GM19324 (cell line): Measurements from ENCODE around the gene YIF1B.
"Not testable (repeated sequence)": the region's sequence is repeated elsewhere in the genome, so short reads cannot be mapped to it uniquely, and the experiment has no call there.

Experiments
- ATAC-seq: cut with Tn5 transposase; IDR thresholded peaks from one replicate; pipeline ENCODE4 v1.9.1; 2021; ENCODE audit warnings: mild to moderate bottlenecking, moderate library complexity; ENCODE audit not compliant: unreplicated experiment, low FRiP score

Gene YIF1B

DNA sequence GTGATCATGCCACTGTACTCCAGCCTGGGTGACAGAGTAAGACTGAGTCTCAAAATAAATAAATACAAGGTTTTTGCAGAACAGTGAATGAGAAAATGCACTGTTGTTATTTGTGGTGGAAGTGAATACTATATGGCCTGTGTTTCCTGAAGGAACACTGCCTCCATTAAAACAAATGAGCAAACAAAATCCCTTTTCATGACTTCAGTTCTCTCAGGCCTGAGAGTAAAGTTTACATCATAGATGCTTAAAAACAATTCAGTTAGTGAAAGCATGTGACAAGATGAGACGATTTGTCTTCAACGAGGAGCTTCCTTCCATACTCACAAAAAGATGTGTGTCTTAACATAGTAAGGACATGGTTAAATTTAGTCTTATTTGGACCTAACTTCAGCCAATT lies 37.0 kb downstream of the YIF1B start:
- no peak for ATAC-seq

DNA sequence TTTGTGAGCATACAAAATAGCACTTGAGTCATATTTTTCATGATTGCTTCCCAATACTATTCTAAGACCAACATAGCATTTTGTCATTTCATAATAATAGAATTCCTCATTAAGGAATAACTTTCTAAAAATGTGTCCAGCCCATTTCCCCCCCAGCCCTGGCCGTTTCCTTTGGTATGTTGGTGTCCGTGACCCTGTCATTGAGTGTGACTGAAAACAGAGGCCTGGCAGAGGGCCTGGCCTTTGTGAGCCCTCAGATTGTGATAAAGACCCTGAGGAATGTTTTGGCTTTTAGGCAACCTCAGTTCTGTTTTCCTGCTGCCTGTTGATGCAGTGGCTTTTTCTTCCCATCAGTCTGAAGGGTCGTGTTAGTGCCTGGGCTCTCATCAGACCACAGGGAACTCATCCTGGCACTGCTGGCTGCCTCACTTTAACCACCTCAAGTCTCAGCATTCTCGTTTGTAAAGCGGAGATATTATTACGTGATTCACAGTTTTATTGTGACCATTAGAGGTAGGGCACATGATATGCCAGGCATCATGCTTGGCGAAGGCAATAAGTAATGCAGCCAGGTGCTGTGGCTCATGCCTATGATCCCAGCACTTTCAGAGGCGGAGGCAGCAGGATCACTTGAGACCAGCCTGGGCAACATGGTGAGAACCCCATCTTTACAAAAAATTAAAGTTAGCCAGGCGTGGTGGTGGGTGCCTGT lies 37.6 kb downstream of the YIF1B start:
- ATAC-seq: no peak

DNA sequence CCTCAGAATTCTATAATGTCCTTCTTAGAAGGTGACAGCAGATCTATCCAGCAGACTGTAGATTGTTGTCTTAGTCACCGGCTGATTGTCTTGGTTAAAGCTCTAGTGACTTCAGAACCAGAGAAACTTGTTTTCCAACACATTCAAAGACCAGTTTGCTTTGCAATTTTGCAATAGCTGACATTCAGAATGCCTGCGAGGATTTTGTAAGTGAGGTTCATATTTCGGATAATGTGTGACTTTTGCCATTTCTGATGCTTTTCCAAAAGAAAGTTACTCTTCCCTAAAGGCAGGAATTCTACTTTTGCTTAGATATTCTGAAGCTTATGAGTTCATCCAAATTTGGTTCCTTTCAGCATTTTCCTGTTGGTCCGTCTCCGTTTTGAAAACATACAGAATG lies 38.2 kb downstream of the YIF1B start:
- no peak for ATAC-seq

DNA sequence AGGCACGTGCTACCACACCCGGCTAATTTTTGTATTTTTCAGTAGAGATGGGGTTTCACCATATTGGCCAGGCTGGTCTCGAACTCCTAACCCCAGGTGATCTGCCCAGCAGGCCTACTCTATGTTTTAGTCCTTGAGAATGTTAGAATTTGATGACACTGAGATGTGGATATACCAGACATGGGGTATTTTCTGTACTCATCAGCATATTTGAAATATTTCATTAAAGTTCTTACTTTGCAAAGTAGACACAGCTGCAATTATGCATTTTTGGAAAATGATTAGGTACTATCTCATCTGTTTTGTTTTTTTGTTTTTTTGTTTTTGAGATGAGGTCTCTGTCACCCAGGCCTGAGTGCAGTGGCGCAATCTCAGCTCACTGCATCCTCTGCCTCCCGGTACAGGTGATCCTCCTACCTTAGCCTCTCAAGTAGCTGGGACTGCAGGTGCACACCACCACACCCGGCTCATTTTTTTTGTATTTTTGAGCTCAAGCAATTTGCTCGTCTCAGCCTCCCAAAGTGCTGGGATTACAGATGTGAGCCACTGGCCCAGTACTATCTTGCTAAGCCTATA lies 38.7 kb downstream of the YIF1B start:
- no peak for ATAC-seq

DNA sequence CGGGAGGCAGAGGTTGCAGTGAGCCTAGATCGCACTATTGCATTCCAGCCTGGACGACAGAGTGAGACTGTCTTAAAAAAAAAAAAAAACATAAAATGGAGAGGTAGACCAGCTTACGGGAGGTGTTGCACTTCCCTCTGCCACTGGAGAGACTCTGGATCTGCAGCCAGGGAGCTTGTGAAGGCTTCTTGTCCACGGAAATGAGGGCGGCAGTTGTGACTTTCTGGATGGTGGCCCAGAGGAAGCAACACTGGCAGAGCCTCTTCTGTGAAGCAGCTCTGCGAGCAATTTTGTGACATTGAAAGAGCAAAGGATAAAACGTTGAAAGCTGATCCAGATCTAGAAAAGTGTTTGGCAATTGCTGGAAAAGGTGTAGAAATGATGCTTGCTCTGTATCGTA lies 41.0 kb downstream of the YIF1B start:
- no peak for ATAC-seq

DNA sequence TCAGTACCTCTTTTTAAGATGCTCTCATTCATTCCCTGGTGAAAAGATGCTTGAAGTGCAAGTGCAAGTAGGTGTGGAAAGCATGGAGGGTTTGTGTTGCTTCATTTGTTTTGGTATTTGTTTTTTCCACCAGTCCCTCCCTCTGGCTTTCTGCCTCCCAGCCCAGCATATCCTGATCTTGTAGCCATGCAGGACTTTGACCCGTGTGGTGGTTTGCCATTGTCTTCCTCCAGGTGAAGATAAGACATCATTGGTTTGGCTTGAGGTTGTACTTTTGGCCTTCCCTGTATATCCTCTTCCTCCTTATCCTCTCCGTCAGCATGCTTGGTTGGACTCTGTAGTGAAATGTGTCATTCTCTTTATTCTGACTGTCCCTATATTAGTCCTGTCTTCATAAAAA lies 42.2 kb downstream of the YIF1B start:
- no peak for ATAC-seq

DNA sequence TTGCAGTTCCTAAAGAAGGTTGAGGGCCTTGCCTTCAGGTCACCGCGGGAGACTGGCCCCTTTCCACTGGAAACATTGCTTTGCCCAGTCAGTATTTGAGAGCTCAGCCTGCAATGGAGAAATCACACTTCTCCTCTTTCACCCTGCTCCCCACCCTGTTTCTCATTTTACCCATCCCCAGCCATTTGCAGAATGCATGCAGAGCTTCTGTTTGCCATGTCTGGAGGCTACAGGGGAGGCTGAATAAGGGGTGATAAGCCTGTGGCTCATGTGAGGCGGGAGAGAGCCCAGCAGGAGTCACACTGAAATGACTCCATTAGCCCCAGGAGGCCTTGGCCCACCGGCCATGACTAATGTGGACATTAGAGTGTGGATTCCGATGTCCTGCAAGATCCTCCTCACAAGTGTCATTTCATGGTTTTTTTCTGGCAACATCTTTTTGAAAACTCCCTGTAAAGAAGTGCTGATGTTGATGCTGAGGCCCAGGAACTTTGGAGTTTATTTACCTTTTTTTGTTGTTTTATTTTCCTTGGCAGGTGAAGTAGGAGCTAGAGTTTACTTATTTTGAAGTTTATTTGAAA lies 45.1 kb downstream of the YIF1B start:
- ATAC-seq: no peak

DNA sequence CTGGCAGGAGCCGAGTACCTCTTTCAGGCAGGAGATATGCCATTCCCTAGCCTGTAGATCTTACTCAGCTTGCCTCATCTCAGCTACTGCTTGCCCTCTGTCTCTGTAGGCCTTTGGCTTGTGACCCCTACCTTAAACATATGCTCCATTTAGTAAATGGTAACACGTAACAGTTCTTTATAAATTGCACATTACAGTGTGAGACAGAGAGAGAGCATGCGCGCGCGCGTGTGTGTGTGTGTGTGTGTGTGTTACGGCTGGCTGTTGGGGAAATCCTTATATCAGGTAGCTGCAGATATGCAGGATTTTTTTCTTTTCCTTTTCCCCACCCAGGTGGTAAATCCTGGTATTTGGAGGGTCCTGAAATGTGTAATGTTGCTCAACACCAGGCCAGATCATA lies 47.2 kb downstream of the YIF1B start:
- ATAC-seq: no peak

DNA sequence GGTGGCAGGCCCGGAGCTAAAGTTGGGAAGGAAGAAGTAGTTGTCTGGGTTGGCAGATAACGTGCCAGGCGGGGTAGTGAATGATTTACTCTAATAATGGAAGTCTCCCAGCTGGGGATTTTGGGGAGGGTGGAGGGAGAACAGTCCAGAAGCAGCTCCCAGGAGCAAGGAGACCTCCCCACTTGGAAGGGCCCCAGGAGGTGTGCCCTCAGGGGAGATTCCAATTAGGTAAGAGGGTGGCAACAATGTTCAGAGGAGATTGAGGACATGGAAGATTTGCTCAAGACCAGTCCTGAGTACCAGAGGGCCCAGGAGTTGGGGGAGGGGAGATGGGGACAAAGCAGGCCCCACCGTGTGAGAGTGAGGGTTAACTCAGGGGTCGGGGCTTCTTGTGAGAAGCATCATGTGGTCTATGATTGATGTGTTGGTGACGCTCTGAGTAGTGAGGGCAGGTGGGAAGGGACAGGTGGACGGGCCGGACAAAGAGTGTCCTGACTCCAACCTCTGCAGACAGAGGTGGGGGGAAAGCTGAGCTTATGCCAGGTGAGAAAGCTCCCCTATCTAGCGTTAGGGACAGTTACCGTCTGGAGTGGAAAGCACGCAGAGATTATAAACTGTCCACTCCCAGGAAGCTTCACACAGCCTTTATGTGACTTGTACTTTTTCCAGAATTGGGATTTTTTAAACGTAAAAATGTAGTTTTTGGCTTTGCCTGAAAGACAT lies 47.8 kb downstream of the YIF1B start:
- ATAC-seq: no peak

DNA sequence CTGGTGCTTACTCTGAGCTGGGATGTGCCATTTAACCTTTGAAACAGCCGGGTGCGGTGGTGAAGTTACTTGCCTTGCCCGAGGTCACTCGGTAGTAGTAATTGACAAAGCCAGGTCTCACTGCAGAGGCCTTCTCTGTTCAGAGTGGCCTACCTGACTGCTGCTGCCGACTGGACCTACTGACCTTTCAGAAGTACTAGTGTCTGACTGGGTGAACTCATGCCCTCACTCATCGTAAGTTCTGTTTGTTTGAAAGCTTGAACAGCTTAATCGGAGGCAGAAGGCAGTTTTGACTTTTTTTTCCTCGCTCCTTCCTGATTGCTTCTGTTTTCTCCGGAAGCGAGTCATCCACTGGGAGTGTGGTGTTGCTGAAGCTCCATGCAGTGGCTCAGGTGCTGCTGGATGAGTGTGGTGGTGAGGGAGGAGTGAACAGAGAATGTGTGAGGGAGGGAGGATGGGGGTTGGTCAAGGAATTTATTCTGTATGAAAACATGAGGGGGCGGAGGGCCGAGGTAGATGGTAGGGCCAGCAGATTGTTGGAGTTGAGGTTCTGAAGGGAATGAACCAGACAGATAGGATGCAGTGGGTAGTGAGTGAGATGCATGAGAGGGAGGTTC lies 48.7 kb downstream of the YIF1B start:
- ATAC-seq: no peak

DNA sequence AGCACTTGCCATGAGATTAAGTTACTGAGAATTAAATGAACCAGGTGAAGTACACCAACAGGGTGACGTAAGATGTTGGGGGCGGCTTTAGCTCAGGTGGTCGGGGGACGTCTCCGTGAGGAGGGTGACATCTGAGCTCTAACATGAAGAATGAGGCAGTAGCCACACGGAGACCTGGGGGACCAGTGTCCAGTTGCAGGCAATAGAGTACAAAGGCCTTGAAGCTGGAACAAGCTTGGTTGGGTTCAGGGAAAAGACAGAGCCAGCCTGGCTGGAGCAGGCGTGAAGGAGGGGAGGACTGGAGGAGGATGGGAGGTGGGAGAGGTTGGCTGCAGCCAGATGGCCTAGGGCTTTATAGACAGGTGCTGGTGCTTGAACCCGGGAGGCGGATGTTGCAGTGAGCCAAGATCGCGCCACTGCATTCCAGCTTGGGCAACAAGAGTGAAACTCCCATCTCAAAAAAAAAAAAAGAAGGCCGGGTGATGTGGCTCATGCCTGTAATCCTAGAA lies 49.8 kb downstream of the YIF1B start:
- no peak for ATAC-seq

DNA sequence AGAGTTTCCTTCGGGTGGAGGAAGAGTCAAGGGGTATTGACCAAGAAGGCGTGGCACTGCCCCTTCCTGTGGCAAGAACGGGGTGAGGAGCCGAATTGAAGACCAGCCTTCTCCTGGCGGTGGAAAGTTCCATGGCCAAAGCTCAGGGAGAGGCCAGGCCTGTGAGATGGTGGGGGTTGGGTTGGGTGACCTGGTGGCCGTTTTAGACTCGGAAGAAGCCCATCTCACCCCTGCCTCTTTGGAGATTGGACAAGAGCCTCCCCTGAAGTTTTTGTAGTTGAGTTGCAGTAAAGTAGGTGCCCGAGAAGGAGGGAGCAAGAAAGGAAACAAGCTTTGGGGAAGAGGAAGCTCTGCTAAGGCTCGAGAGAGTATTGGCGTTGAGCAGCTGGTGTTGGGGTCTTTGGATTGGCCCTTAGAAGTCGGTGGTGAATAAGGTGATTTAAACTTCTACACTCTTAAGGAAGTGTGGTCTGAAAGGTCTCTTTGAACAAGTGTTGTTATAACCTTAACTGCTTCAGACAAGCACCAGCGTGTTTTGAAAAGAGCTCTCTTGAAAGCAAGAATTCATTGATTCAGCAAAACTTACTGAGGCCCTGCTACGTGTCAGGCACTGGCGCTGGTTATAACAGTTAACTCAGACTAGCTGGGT lies 50.4 kb downstream of the YIF1B start:
- no peak for ATAC-seq

DNA sequence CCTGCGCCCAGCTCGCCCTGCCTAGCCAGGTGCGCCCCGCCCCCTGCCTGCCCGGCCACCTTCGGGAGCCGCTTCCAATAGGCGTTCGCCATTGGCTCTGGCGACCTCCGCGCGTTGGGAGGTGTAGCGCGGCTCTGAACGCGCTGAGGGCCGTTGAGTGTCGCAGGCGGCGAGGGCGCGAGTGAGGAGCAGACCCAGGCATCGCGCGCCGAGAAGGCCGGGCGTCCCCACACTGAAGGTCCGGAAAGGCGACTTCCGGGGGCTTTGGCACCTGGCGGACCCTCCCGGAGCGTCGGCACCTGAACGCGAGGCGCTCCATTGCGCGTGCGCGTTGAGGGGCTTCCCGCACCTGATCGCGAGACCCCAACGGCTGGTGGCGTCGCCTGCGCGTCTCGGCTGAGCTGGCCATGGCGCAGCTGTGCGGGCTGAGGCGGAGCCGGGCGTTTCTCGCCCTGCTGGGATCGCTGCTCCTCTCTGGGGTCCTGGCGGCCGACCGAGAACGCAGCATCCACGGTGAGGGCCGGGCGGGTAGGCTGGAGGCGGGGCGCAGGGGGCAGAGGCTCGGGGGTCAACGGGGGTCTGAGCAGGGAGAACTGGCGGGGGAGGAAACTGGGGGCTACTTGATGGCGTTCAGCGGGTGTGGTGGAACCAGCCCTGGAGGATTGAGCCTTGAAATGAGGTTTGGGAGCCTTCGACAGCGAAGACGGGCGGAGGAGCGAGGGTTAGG lies 51.1 kb downstream of the YIF1B start, which contains the start of gene SPINT2:
Gene SPINT2 (plus strand): TSS at position 88 of the 727 bp plus-strand sequence. CDS start 320 bp downstream, at position 408.
- ATAC-seq: no peak

DNA sequence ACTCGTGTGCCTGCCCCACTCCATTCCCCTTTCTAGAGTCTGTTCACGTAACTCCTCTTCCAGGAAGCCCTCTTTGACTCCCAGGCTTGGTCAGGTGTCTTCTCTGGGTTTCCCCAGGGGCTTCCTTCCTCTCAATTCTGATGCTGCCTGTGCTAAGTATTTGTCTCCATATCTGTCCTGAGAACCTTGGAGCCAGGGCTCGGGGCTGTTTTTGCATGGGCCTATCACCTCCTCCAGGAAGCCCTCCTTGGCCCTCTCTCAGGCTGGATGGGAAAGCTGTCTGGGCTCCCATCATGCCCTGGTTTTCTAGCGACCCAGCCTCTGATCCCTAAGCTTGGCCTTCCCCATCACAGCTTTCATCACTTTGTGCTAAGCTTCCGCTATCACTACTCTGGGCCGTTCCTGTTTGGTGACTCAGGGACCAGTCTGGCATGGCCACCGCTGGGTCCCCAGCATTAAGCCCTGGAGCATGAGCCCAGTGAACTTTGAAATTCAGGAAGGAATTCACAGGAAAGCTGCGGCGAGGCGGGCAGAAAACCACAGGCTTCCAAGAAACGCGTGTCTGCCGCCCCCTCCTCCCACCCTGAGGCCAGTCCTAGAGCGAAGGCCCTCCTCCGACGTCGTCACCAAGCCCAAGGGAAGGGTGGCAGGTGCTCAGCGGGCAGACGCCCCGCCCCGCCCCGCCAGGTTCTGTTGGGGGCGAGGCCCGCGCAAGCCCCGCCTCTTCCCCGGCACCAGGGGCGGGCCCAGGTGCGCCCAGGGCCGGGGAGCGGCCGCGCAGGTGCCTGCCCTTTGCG lies 51.9 kb downstream of the YIF1B start:
- ATAC-seq: no peak

DNA sequence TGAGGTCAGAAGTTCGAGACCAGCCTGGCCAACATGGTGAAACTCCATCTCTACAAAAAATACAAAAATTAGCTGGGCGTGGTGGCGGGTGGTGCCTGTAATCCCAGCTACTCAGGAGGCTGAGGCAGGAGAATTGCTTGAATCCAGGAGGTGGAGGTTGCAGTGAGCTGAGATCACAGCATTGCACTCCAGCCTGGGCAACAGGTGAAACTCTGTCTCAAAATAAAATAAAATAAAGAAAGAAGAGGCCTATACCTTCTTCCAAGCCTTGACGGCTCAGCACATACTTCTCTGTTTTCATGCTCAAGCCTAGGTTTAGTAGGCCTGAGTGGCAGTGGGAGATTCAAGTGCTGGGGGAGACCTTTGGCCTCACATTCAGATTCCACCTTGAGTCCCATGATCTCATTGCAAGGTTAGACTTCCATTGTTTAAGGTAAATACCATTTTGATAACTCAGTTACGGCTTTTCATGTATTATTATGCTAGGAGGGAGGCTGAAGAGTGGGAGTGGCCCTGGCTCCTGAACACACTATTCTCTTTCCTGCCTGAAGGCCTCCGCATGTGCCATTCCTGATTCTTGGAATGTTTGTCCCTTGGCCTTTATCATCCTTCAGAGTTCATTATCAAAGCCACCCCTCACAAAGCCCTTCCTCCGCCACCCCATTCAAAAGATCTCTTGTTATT lies 53.0 kb downstream of the YIF1B start:
- no peak for ATAC-seq

DNA sequence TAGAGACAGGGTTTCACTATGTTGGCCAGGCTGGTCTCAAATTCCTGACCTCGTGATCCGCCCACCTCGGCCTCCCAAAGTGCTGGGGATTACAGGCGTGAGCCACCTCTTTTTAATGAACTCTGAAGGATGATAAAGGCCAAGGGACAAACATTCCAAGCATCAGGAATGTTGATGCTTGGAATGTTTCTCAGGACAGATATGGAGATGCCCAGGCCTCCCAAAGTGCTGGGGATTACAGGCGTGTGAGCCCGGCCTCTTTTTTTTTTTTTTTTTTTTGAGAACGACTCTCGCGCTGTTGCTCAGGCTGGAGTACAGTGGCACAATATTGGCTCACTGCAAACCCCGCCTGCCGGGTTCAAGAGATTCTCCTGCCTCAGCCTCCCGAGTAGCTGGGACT lies 53.8 kb downstream of the YIF1B start:
- ATAC-seq: not testable (repeated sequence)

DNA sequence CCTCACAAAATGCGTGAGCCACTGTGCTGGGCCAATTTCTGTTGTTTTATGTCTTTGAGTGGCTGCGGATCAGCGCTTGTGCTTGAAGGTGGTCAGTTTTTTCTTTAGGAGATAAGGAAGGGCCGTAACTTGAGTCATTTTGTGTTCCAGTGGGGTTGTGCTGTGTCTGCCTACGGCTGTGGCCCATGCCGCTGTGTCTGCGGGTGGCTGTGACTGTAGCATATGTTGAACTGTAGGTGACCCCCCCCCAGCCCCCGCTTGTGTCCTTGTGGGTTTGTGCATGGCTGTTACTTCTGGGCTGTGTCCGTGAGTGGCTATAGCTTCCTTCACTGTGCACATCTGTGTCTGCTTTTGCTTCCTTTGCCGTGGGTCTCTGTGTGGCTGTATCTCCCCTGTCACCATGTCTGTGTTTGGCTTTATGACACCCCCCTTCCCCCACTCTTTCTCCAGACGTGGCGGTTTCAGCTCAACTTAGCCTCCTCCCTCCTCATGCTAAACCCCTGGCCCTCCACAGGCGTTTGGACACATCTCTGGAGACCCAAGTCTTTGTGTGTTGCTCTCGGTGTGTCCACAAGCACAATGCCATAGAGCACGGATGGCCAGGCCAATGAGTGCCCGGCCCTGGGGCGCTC lies 60.2 kb downstream of the YIF1B start:
- ATAC-seq: no peak

DNA sequence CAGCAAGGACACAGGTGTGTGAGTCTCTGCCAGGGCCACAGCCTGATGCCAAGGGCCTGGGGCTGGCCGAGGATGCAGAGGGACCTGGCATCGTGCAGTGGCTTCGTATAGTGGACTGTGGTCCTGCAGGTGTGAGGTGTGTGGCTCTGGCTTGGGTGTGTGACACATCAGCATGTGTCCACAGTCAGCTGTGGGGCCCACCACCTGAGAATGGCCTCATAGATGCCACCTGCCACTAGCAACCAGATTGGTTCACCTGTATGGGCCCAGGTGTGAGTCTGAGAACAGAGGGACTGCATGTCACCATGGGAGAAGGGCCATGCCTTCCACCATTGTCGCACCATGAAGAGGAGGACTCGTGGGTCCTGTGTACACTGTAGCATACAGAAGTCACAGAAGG lies 62.0 kb downstream of the YIF1B start:
- no peak for ATAC-seq
